Measurements from ENCODE around the gene CCDC33. TPM values are rescaled to one million over a fixed set of nuclear protein-coding genes. Genes with fewer than 3 reads are reported as not detected.

CCDC33 gene
- polyA plus RNA-seq, 1 of the 3 experiments (the other 2 are of a cell fraction) = 4.0 TPM

GRCh38 chr15:74208496-74208895 lies 27.6 kb upstream of the CCDC33 start:
- H2AFZ ChIP-seq (ENCODE audit: low read depth) = no peak overlapping the region
- ChIA-PET POLR2A (no interaction called here), CTCF (interaction anchor here (0.7 to 1.4 kb wide), 4 partner anchors 10 to 99 kb away, joined by 3 to 6 read pairs (median 4); no protein-coding TSS in a partner anchor)
- peak overlapping the region; percentile 17 for H3K4me2 ChIP-seq
- no peaks in the 10 kb centered on the region for H3K79me2 ChIP-seq (ENCODE audit: insufficient read depth)
- peak overlapping the region; percentile 61 to 82 for H3K27ac ChIP-seq (ENCODE audit: low read depth in 2 of 2, low read length in 1 of 2)
- no peaks in the 10 kb centered on the region for H3K9me3 ChIP-seq
- H3K9ac ChIP-seq = no peak overlapping the region
- no peak overlapping the region for H3K4me3 ChIP-seq (ENCODE audit: low read depth in 2 of 2, low read length in 1 of 2)
- no peak for DNase-seq
- no peaks in the 10 kb centered on the region for H4K20me1 ChIP-seq (ENCODE audit: insufficient read depth)
- TF ChIP-seq ZBTB33 (IDR thresholded peaks at IDR 0.05; ENCODE audit: borderline replicate concordance, low read depth) (no peak), EP300 (IDR thresholded peaks at IDR 0.05; ENCODE audit: borderline replicate concordance in 1 of 2, low read depth in 1 of 2, low read length in 1 of 2) (no peak), GABPA (IDR thresholded peaks at IDR 0.05; ENCODE audit: low read depth) (no peak), TCF12 (IDR thresholded peaks at IDR 0.05) (no peak), FOXJ3 (CRISPR knock-in tag; IDR thresholded peaks at IDR 0.05) (no peak), RFX5 (IDR thresholded peaks at IDR 0.05; ENCODE audit: low read length) (no peak), EZH2phosphoT487 (IDR thresholded peaks at IDR 0.05; ENCODE audit: borderline replicate concordance, low read depth) (no peak), RXRA (IDR thresholded peaks at IDR 0.05; ENCODE audit: borderline replicate concordance, low read depth) (no peak), FOSL2 (IDR thresholded peaks at IDR 0.05; ENCODE audit: borderline replicate concordance, low read depth) (no peak), RCOR1 (IDR thresholded peaks at IDR 0.05; ENCODE audit: low read length) (no peak), NRF1 (IDR thresholded peaks at IDR 0.05; ENCODE audit: low read depth, low read length) (no peak), MAX (IDR thresholded peaks at IDR 0.05; ENCODE audit: low read depth) (no peak), MXI1 (IDR thresholded peaks at IDR 0.05; ENCODE audit: low read depth, low read length) (no peak), USF2 (IDR thresholded peaks at IDR 0.05; ENCODE audit: borderline replicate concordance, low read depth, low read length) (no peak), SMC3 (IDR thresholded peaks at IDR 0.05; ENCODE audit: low read depth, low read length) (no peak), YY1 (IDR thresholded peaks at IDR 0.05; ENCODE audit: low read depth) (no peak), ELF1 (IDR thresholded peaks at IDR 0.05) (no peak)
- no peaks in the 10 kb centered on the region for H3K27me3 ChIP-seq (ENCODE audit: insufficient read depth)
- no peaks in the 10 kb centered on the region for H3K36me3 ChIP-seq (replicated peaks in 1 of 2; ENCODE audit: control insufficient read depth in 1 of 2, insufficient read depth in 2 of 2, low read length in 1 of 2)
- H3F3A ChIP-seq (replicated peaks; ENCODE audit: insufficient read depth) = peaks cover 27% of the 10 kb centered on the region
- no peaks in the 10 kb centered on the region for H3K9me2 ChIP-seq
- WGBS (ENCODE audit: low lambda C conversion rate) = 91% methylated on average over 6 of the region's 6 CpGs
- H3K4me1 ChIP-seq (ENCODE audit: control insufficient read depth in 1 of 2, insufficient read depth in 2 of 2, low read depth in 1 of 2, low read length in 1 of 2) = peaks cover 35 to 61% of the 10 kb centered on the region in 2 experiments
